OCI-LY1 (cell line): ENCODE measurements around the gene DNMT3A.

Experiments used
- EZH2 ChIP-seq: fragments of 200-600 bp; sonication (generic), shearing (Covaris generic); IDR thresholded peaks from 2 replicates; pipeline ENCODE4 v1.8.0; 2017; ENCODE audit warnings: borderline replicate concordance, mixed run types, mild to moderate bottlenecking, antibody characterized with exemption, low read length, moderate library complexity, mixed read lengths
- TF ChIP-seq, protein P1 (sequence below): fragments of 200-600 bp; sonication (generic), shearing (Covaris generic); IDR thresholded peaks from 2 replicates; pipeline ENCODE4 v1.5.1; 2017; ENCODE audit warnings: mild to moderate bottlenecking, antibody characterized with exemption, low read length, moderate library complexity, mixed read lengths

DNA sequence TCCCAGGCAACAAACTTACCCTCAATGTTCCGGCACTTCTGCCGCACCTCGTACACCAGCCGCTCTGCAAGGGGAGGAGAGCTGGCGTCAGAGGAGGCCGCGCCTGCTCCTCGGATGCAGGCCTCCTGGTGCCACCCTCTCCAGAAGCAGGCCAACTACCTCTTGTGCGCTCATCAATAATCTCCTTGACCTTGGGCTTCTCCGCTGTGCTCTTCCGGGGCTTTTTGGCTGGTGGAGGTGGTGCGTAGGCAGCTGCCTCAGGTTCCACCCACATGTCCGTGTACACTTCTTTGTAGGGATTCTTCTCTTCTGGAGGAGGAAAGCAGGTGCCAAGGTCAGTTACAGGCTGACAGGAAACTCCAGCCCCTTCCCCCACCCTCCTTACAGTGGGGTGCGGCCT is 95.7 kb downstream of the DNMT3A start:
- TF ChIP-seq, protein P1, sequence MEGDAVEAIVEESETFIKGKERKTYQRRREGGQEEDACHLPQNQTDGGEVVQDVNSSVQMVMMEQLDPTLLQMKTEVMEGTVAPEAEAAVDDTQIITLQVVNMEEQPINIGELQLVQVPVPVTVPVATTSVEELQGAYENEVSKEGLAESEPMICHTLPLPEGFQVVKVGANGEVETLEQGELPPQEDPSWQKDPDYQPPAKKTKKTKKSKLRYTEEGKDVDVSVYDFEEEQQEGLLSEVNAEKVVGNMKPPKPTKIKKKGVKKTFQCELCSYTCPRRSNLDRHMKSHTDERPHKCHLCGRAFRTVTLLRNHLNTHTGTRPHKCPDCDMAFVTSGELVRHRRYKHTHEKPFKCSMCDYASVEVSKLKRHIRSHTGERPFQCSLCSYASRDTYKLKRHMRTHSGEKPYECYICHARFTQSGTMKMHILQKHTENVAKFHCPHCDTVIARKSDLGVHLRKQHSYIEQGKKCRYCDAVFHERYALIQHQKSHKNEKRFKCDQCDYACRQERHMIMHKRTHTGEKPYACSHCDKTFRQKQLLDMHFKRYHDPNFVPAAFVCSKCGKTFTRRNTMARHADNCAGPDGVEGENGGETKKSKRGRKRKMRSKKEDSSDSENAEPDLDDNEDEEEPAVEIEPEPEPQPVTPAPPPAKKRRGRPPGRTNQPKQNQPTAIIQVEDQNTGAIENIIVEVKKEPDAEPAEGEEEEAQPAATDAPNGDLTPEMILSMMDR = no peak
- no peak for TF ChIP-seq EZH2
